ENCODE results near the gene CTNNBL1. TPM values are rescaled to one million over a fixed set of nuclear protein-coding genes. Genes with fewer than 3 reads are reported as not detected.

Gene CTNNBL1
- total RNA-seq, 1 donor: 19.5 TPM

DNA sequence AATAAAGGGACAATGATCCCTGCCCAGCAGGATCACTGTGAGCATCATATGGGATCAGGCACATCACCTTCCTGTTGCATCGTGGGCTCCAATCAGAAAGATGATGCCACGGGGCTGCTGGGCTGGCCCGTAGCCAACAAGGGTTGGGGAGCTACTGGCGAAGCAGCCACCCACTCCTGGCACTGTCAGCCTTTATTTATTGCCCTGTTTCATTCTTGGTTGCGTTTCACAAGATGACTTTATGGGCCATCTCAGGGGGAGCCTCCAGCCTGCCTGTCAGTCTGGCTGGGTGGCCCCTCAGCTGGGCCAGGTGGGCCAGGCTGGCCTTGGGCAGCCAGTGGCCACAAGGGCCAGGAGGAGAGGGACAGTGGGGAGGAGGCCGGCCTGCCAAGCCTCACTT is 226.4 kb downstream of the CTNNBL1 start:
- Histone ChIP-seq H3K27me3 (ENCODE audit: insufficient read depth, low read length) (peaks cover 68% of the 10 kb centered on the region), H3K4me3 (ENCODE audit: insufficient read depth, low read length) (no peak overlapping the region), H3K4me1 (ENCODE audit: insufficient read depth, low read length) (no peaks in the 10 kb centered on the region), H3K79me2 (ENCODE audit: insufficient read depth, low read length) (no peaks in the 10 kb centered on the region), H3K27ac (ENCODE audit: low read depth, low read length) (no peak overlapping the region), H3K9me3 (ENCODE audit: low read depth, low read length) (no peaks in the 10 kb centered on the region), H3K36me3 (ENCODE audit: insufficient read depth, low read length) (no peaks in the 10 kb centered on the region), H3K4me2 (ENCODE audit: insufficient read depth, low read length) (no peak overlapping the region), H4K20me1 (ENCODE audit: insufficient read depth, low read length) (peaks cover 15% of the 10 kb centered on the region), H2AFZ (ENCODE audit: low read length) (no peak overlapping the region)
- no peak for DNase-seq (ENCODE audit: insufficient read length, low spot score, missing footprints)
- TF ChIP-seq, protein P1, sequence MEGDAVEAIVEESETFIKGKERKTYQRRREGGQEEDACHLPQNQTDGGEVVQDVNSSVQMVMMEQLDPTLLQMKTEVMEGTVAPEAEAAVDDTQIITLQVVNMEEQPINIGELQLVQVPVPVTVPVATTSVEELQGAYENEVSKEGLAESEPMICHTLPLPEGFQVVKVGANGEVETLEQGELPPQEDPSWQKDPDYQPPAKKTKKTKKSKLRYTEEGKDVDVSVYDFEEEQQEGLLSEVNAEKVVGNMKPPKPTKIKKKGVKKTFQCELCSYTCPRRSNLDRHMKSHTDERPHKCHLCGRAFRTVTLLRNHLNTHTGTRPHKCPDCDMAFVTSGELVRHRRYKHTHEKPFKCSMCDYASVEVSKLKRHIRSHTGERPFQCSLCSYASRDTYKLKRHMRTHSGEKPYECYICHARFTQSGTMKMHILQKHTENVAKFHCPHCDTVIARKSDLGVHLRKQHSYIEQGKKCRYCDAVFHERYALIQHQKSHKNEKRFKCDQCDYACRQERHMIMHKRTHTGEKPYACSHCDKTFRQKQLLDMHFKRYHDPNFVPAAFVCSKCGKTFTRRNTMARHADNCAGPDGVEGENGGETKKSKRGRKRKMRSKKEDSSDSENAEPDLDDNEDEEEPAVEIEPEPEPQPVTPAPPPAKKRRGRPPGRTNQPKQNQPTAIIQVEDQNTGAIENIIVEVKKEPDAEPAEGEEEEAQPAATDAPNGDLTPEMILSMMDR (IDR thresholded peaks at IDR 0.05; ENCODE audit: extremely low read depth, low read depth, low read length): no peak

GRCh38 chr20:37920679-37921322 is 227.0 kb downstream of the CTNNBL1 start:
- peaks cover 15% of the 10 kb centered on the region for H4K20me1 ChIP-seq (ENCODE audit: insufficient read depth, low read length)
- peaks cover 62% of the 10 kb centered on the region for H3K27me3 ChIP-seq (ENCODE audit: insufficient read depth, low read length)
- H3K9me3 ChIP-seq (ENCODE audit: low read depth, low read length): no peaks in the 10 kb centered on the region
- no peak overlapping the region for H3K27ac ChIP-seq (ENCODE audit: low read depth, low read length)
- H2AFZ ChIP-seq (ENCODE audit: low read length): no peak overlapping the region
- no peaks in the 10 kb centered on the region for H3K4me1 ChIP-seq (ENCODE audit: insufficient read depth, low read length)
- no peaks in the 10 kb centered on the region for H3K36me3 ChIP-seq (ENCODE audit: insufficient read depth, low read length)
- H3K4me2 ChIP-seq (ENCODE audit: insufficient read depth, low read length): no peak overlapping the region
- TF ChIP-seq, protein P1 (IDR thresholded peaks at IDR 0.05; ENCODE audit: extremely low read depth, low read depth, low read length): no peak
- H3K79me2 ChIP-seq (ENCODE audit: insufficient read depth, low read length): no peaks in the 10 kb centered on the region
- DNase-seq (ENCODE audit: insufficient read length, low spot score, missing footprints): no peak
- no peak overlapping the region for H3K4me3 ChIP-seq (ENCODE audit: insufficient read depth, low read length)

DNA sequence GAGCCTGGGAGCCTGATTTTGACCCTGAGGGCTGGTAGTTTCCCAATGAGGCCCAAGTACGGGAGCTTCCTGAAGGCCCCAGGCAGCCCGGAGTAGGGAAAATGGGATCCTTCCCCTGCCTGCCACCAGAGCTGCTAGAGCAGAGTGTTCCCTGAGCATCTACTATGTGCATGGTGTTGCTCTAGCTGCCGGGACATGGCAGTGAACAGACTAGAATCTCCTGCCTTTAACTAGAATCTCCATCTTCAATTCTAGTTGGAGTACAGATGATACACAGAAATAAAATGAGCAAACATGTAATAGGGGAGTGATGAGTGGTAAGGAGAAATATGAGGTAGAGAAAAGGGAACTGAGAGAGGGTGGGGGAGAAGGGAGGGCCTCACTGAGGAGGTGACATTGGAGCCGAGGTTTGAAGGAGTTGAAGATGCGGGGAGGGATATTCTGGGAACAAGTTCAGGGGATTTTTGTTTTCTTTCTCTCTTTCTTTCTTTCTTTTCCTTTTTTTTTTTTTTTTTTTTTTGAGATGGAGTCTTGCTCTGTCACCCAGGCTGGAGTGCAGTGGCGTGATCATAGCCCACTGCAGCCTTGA is 227.6 kb downstream of the CTNNBL1 start:
- Histone ChIP-seq H2AFZ (ENCODE audit: low read length) (no peak overlapping the region), H4K20me1 (ENCODE audit: insufficient read depth, low read length) (peaks cover 15% of the 10 kb centered on the region), H3K27ac (ENCODE audit: low read depth, low read length) (no peak overlapping the region), H3K79me2 (ENCODE audit: insufficient read depth, low read length) (no peaks in the 10 kb centered on the region), H3K27me3 (ENCODE audit: insufficient read depth, low read length) (peaks cover 56% of the 10 kb centered on the region), H3K4me2 (ENCODE audit: insufficient read depth, low read length) (no peak overlapping the region), H3K36me3 (ENCODE audit: insufficient read depth, low read length) (no peaks in the 10 kb centered on the region), H3K4me1 (ENCODE audit: insufficient read depth, low read length) (no peaks in the 10 kb centered on the region), H3K4me3 (ENCODE audit: insufficient read depth, low read length) (no peak overlapping the region), H3K9me3 (ENCODE audit: low read depth, low read length) (no peaks in the 10 kb centered on the region)
- no peak for DNase-seq (ENCODE audit: insufficient read length, low spot score, missing footprints)
- TF ChIP-seq, protein P1 (IDR thresholded peaks at IDR 0.05; ENCODE audit: extremely low read depth, low read depth, low read length): no peak

Other genes starting within 250 kb of the CTNNBL1 start
- gene NNAT, start 172.8 kb upstream of the CTNNBL1 start, total RNA-seq: not detected in 2 replicates
- 35.4 and 39.1 TPM in 2 replicates for gene BLCAP, start 166.2 kb upstream of the CTNNBL1 start, total RNA-seq
- 2.5 and 2.9 TPM in 2 replicates for gene VSTM2L, start 209.1 kb downstream of the CTNNBL1 start, total RNA-seq

Data from osteoblast (primary cell).